ENCODE data around the gene NAT16.
"Not testable (repeated sequence)": the region's sequence is repeated elsewhere in the genome, so short reads cannot be mapped to it uniquely, and the experiment has no call there.

The NAT16 gene

DNA sequence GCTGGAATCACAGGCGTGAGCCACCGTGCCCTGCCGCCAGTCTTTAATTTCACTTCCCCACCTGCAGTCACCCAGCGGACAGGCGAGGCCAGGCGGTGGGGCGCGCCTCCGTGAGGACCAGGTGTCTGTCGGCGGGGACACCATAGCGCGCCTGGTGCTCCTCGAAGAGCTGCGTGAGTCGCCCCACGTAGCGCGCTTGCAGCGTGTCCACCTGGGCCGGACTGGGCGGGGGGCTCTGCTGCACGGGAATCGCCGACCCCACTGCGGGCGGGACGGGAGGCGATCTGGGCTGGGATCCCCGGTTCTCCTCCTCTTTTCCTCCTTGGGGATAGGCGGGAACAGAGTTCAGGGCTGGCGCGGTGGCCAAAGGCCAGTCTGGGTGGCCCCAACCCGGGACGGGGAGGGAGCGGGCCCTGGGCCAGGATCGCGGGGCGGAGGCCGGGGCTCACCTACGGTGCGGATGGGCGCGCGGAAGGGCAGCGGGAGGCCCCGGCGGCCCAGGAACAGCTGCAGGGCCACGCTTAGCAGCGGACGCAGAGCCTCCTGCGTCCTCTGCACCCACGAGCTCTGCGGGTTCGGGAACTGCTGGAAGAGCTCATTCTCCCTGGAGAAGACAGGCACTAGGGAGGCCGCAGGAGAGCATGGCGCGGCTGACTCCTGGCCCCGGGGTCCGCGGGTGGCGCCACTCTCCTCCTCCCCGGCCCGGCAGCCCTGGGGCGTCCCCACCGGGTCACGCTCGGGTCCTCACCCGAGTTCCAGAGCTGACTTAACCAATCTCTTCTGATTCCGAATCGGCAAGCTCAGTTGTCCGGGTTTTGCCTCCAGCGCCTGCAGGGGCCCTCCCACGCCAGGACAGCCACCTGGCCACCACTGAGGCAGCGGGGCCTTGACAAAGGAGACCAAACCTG, 21.9 kb upstream of the NAT16 start:
- DNase-seq, result no peak

DNA sequence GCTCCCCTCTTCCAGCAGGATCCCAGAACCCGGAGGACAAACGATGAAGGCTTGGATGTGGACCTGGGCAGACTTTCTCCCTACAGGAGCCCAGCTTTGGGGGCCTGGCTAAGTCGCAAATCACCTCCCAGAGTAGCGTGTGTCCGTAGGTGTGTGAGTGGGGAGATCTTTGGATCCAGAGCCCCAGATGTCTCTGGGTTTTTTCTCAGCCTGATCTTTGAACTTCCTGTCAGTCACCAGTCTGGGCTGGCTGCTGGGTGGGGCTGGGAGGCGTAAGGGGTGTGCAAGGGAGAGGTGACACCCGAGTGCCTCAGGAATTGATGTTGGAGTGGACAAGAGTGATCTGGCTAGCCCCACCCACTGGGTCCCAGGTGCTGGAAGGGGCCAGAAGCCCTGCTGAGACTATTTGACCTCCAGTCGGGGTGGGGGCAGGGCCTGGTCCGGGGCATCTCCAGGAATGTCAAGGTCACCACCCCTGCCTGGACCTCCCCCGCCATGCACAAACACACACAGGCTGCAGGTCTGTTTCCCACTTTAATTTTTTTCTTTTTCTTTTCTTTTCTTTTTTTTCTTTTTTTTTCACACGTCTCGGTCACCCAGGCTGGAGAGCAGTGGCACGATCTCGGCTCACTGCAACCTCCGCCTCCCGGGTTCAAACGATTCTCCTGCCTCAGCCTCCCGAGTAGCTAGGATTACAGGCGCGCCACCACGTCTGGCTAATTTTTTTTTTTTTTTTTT, 20.9 kb upstream of the NAT16 start, which contains the start of gene MOGAT3:
Gene MOGAT3 (minus strand): TSS at position 175 of the 738 bp plus-strand sequence. CDS start 182 bp downstream, outside the sequence.
- no peak for DNase-seq

- no peak for DNase-seq
Observed at GRCh38 chr7:101200504-101200861, 20.4 kb upstream of the NAT16 start.

DNA sequence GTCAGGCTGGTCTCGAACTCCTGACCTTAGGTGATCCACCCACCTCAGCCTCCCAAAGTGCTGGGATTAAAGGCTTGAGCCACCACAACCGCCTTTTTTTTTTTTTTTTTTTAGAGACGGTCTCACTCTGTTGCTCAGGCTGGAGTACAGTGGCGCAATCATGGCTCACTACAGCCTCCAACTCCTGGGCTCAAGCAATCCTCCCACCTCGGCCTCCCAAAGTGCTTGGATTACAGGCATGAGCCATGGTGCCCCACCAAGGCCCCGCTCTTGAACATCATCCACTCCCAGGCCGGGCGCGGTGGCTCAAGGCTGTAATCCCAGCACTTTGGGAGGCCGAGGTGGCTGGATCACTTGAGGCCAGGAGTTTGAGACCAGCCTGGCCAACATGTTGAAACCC, 19.4 kb upstream of the NAT16 start:
- DNase-seq, result not testable (repeated sequence)

DNA sequence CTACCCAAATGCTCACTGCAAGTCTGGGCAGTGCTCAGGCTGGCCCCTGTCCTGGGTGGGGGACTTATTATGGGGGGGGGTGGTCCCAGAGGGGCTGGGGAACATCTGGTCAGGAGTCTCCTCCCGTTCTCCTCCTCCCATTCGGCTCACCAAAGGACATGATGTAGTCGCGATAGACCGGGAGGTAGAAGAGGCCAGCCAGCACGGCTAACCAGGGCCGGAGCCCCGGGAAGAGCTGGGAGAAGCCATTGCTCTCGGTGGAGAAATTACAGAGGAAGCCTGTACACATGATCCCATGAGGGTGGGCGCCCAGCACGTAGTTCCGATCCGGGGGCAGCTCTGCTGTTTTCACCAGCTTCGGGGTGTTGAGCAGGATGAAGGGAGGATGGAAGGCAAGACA, 18.4 kb upstream of the NAT16 start:
- DNase-seq, result no peak

DNA sequence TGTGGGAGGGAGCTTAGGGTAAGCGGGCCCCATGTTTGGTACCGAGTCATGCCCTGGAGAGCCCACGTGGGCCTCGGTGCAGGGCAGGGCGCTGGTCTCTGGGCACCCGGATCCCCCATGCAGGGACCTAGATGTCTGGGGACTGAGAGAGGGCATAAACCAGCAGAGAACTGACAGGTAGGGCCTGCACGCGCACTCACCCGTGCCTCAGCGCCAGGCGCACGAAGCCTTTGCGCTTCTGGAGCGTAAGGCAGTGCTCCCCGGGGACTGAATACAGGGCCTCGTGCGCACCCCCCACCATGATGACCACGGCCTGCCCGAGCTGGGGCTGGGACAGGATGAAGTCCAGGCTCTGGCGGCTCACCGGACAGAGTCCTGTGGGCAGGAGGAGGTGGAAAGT, 17.9 kb upstream of the NAT16 start:
- DNase-seq, result no peak

DNA sequence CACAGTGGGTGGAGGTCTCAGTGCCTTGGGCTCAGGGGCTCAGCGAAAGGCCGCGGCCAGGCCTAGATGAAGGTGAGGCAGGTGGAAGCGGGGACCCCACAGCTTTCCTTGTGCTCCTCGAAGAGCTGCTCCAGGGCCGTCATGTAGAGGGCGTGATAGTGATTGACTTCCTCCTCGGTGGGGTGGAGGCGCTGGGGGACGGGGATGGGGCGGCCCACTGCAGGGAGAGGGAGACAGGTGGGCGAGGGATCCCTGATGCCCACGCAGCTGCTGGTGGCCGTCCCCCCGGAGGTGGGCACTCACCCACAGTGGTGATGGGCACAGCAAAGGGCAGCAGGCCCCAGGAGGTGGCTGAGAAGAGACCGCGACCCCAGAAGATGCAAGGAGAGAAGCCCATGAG, 15.8 kb upstream of the NAT16 start:
- no peak for DNase-seq

- no peak for DNase-seq
Observed at GRCh38 chr7:101189109-101189508, 9.0 kb upstream of the NAT16 start.

- DNase-seq, result no peak
Observed at GRCh38 chr7:101186844-101187428, 6.8 kb upstream of the NAT16 start.

DNA sequence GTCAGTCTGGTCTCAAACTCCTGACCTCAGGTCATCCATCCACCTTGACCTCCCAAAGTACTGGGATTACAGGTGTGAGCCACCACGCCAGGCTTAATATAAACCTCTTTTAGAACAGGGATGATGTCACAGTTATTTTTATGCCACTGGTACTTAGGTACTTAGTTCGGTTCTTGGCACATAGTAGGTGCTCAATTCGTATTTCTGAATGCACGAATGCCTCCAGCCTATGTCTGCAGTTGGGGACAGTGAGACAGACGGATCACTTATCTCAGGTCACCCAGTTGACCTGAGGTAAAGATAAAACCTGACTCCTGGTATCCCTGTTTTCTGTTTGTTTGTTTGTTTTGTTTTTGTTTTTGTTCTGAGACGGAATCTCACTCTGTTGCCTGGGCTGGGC, 6.1 kb upstream of the NAT16 start:
- DNase-seq, result no peak

DNA sequence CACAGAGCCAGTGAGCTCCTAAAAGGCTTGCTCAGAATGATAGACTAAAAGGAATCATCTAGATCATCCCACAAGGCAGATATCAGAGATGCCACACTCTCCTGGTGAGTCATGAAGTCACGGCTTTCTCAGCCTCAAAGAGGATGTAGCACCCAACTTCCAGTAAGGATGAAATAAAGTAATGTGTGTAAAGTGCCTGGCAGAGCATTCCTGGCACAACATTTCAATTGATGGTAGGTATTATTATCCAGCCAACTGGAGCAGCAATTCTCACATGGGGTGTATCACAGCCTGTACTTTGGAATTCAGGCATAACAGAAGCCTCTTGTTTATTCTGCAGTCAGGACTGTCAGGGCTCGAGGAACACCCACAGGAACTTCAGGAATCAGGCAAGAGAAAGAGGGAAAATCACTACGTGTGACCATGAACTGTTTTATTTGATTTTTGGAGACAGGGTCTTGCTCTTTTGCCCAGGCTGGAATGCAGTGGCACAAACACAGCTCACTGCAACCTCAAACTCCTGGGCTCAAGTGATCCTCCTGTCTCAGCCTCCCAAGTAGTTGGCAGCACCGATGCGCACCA, 5.3 kb upstream of the NAT16 start:
- no peak for DNase-seq

DNA sequence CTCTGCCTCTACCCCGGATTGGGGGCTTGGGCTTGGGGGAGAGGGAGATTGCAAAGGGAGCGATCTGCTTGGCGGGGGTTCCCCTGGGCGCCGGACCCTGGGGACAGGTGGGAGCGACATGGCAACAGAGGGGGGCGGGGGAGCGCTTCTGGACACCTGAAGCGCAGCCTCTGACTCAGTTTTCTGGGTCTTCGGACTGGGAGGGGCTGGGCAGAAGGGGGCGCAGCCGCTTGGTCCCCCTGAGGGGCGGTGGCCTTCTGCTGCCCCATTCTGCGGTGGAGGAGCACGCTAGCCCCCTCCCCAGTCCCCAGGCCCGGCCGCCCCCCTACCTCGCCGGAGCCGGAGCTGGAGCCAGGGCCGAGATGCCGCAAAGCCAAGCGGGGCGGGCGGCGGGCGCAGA, 380 bp downstream of the NAT16 start:
- no peak for DNase-seq

DNA sequence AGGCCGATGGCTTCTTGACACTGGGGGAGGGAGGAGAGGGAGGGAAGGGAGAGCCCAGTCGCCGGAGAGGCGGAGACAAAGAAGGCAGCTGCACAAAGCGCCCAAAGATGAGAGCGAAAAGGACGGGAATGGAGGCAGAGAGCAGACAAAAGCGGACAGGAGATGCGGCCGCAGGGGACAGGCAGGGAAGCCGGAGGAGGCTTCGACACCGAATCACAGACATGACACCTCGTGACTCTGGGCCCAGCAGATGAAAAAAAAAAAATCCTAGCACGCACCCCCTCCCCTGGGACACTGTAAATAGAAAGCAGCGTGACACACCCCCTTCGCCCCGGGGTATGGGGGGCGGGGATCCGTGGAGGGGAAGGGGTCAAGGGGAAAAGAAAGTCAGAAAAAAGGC, 976 bp downstream of the NAT16 start:
- DNase-seq, result no peak

- no peak for DNase-seq
Observed at GRCh38 chr7:101177644-101178043, 2.4 kb downstream of the NAT16 start.

GRCh38 chr7:101175664-101176063, 4.4 kb downstream of the NAT16 start:
- no peak for DNase-seq

- DNase-seq, result no peak
Observed at GRCh38 chr7:101174322-101174854, 5.7 kb downstream of the NAT16 start.

DNA sequence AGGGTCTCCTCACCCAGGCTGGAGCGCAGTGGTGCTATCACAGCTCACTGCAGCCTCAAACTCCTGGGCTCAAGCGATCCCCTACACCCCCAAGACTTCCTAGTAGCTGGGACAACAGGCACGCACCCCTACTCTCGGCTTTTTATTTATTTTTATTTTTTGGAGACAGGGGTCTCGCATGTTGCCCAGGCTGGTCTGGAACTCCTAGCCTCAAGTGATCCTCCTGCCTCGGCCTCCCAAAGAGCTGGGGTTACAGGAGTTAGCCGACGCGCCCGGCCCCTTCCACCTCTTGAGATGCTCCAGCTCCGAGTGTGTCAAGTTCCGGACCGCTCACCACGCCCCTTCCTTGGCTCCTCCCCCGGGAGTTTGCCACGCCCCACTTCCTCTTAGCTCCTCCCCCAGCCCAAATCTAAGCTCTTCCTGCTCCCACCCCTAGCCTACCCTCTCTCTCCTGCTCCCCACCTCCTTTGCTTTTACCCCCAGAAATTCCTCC, 6.3 kb downstream of the NAT16 start:
- peak; percentile 59 for DNase-seq

DNA sequence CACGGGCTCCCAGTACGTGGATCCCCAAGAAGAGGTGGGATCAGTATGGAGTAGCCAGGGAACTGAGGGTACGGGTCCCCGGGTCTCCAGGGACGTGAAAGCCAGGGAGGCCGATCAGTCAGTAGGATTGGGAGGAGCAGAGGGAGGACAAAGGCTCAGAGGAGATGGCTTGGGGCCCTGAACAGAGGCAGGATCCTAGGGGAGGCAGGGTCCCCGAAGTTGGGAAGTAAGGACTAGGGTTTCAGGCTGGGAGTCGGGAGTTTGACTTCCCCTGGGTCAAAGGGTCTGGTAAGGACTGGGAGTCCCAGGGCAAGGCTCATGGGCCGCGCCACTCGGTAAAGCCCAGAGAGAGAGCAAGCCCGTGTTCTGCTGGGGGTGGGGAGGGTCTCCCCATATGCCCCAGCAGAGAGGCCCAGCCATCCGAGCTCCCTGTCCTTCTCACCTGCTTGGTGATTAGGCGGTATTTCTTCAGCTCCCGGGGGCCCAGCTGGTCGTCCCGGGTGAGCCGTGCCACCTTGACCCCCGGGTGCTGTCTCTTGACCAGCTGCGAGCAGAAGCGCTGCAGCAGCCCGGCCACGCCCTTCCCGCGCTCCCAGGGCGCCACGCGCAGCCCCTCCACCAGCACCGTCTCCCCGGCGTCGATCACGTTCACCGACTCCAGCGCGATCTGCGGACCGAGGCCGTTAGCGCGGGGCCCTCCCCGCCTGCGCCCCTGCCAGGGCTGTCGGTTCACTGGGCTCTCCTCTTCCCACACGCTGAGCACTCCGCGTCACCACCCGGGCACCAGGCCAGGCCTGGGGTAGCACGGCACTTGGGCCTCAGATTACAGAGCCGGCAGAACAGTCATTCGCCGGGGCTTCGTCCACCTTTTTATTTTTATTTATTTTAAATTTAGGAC, 7.0 kb downstream of the NAT16 start:
- no peak for DNase-seq

- DNase-seq, result no peak
Observed at GRCh38 chr7:101172005-101172853, 7.9 kb downstream of the NAT16 start.

- no peak for DNase-seq
Observed at GRCh38 chr7:101171442-101171837, 8.7 kb downstream of the NAT16 start.
